Liver (tissue), 9 donors: ENCODE results near the gene TBC1D1. TPM values are rescaled to one million over a fixed set of nuclear protein-coding genes. Genes with fewer than 3 reads are reported as not detected.
A peak's percentile ranks its signal among the peaks of the same experiment; 100 is the strongest.

Source experiments
- DNase-seq: peaks from one replicate; pipeline ENCODE4 v3.0.0-alpha.2; 2017; ENCODE audit warnings: low spot score
- H3K27ac ChIP-seq, 2 donors: one replicate each; pipeline ENCODE4 v1.7.0; 2013; ENCODE audit warnings: inconsistent platforms in 2 of 2, low read length in 2 of 2, control low read depth in 1 of 2, low read depth in 1 of 2, mild to moderate bottlenecking in 1 of 2
- H3K27me3 ChIP-seq, 4 donors: one replicate each; pipeline versions ENCODE4 v1.6.1 to v1.7.0; 2013; ENCODE audit warnings: low read length in 3 of 4, inconsistent platforms in 1 of 4, mild to moderate bottlenecking in 1 of 4, moderate library complexity in 1 of 4; ENCODE audit not compliant: control insufficient read depth in 4 of 4, insufficient read depth in 4 of 4
- H3K36me3 ChIP-seq, 4 donors: one replicate each; pipeline versions ENCODE4 v1.6.1 to v1.7.0; 2013; ENCODE audit warnings: low read length in 3 of 4, mild to moderate bottlenecking in 3 of 4, low read depth in 1 of 4, moderate library complexity in 1 of 4; ENCODE audit not compliant: control insufficient read depth in 4 of 4, insufficient read depth in 3 of 4
- H3K4me1 ChIP-seq, 4 donors: one replicate each; pipeline versions ENCODE4 v1.6.1 to v1.7.0; 2013; ENCODE audit warnings: low read length in 3 of 4, mild to moderate bottlenecking in 3 of 4, moderate library complexity in 1 of 4; ENCODE audit not compliant: control insufficient read depth in 4 of 4, insufficient read depth in 4 of 4
- H3K4me3 ChIP-seq, 3 donors: one replicate each; pipeline versions ENCODE4 v1.6.1 to v1.7.0; 2013; ENCODE audit warnings: low read length in 3 of 3, control low read depth in 1 of 3, low read depth in 1 of 3, mild to moderate bottlenecking in 1 of 3
- H3K9ac ChIP-seq, 2 donors: one replicate each; pipeline ENCODE4 v1.7.0; 2013; ENCODE audit warnings: low read length in 2 of 2, mild to moderate bottlenecking in 2 of 2, moderate library complexity in 2 of 2, control low read depth in 1 of 2, low read depth in 1 of 2
- H3K9me3 ChIP-seq, 4 donors: one replicate each; pipeline versions ENCODE4 v1.6.1 to v1.7.0; 2013; ENCODE audit warnings: low read length in 3 of 4; ENCODE audit not compliant: control insufficient read depth in 4 of 4
- EGR1 ChIP-seq, 2 donors: IDR thresholded peaks; 2 replicates each; pipeline ENCODE4 v1.6.1; 2016 to 2018; ENCODE audit warnings: antibody characterized with exemption in 2 of 2, low read depth in 2 of 2
- FOXA1 ChIP-seq: IDR thresholded peaks from 2 replicates; pipeline ENCODE4 v1.6.1; 2016; ENCODE audit warnings: antibody characterized with exemption
- FOXA2 ChIP-seq: IDR thresholded peaks from 2 replicates; pipeline ENCODE4 v1.6.1; 2016; ENCODE audit warnings: antibody characterized with exemption
- GABPA ChIP-seq, 2 donors: IDR thresholded peaks in 1 of 2; conservative IDR thresholded peaks in 1 of 2; 2 replicates each; pipeline ENCODE4 v1.6.1; 2016; ENCODE audit warnings: antibody characterized with exemption in 2 of 2, mild to moderate bottlenecking in 1 of 2, moderate library complexity in 1 of 2
- HNF4A ChIP-seq, 2 donors: conservative IDR thresholded peaks; 2 replicates each; pipeline ENCODE4 v1.6.1; 2016; ENCODE audit warnings: antibody characterized with exemption in 2 of 2, mild to moderate bottlenecking in 2 of 2
- HNF4G ChIP-seq: IDR thresholded peaks from 2 replicates; pipeline ENCODE4 v1.6.1; 2016; ENCODE audit warnings: antibody characterized with exemption
- MAX ChIP-seq: IDR thresholded peaks from 2 replicates; pipeline ENCODE4 v1.6.1; 2016; ENCODE audit warnings: antibody characterized with exemption
- NR2F2 ChIP-seq: IDR thresholded peaks from 2 replicates; pipeline ENCODE4 v1.6.1; 2016; ENCODE audit warnings: antibody characterized with exemption
- RAD21 ChIP-seq, 2 donors: IDR thresholded peaks; 2 replicates each; pipeline ENCODE4 v1.6.1; 2016; ENCODE audit warnings: antibody characterized with exemption in 2 of 2, mild to moderate bottlenecking in 2 of 2
- RXRA ChIP-seq, 2 donors: IDR thresholded peaks; 2 replicates each; pipeline ENCODE4 v1.6.1; 2017 to 2018; ENCODE audit warnings: antibody characterized with exemption in 2 of 2, mild to moderate bottlenecking in 1 of 2
- SP1 ChIP-seq: IDR thresholded peaks from 2 replicates; pipeline ENCODE4 v1.6.1; 2018; ENCODE audit warnings: antibody characterized with exemption, mild to moderate bottlenecking
- YY1 ChIP-seq: IDR thresholded peaks from 2 replicates; pipeline ENCODE4 v1.6.1; 2016; ENCODE audit warnings: antibody characterized with exemption, mild to moderate bottlenecking
- ZBTB33 ChIP-seq: IDR thresholded peaks from 2 replicates; pipeline ENCODE4 v1.6.1; 2016; ENCODE audit warnings: antibody characterized with exemption
- WGBS: extraction: QIAGEN DNeasy Blood & Tissue Kit; methylation state at CpG from one replicate; pipeline ENCODE4 v1.1.7; 2013; 5-methylcytosine and 5-hydroxymethylcytosine counted together
- polyA plus RNA-seq, 2 donors: library from polyadenylated mRNA; stranded (reverse) in 1 of 2; unstranded in 1 of 2; fragments of 200-250 nt in 1 of 2; fragments of >200 nt in 1 of 2; fragmentation: Nextera tagmentation in 1 of 2; extraction: Ambion mirVana in 1 of 2; gene quantifications; one replicate each; pipeline versions ENCODE4 v1.2.1 to v1.2.3, GENCODE V29; 2013 to 2015
- total RNA-seq, 2 donors: library from RNA; depleted of rRNA; stranded (reverse); fragments of >200 nt; gene quantifications; one replicate each; pipeline ENCODE4 v1.2.3, GENCODE V29; 2014
- donor health status: healthy.
- donor health status: healthy.
- donor health status: healthy.
- donor health status: healthy.
- donor health status: healthy.

Gene TBC1D1
- total and polyA plus RNA-seq, 4 donors = 15.6 to 41.4 (median 20.9) TPM

GRCh38 chr4:38099020-38099600, 208.2 kb downstream of the TBC1D1 start:
- no peaks in the 10 kb centered on the region for H3K4me1 ChIP-seq
- H3K36me3 ChIP-seq = peaks cover 0 to 22% (median 9%) of the 10 kb centered on the region in 4 donors
- H3K9ac ChIP-seq = no peak overlapping the region
- H3K4me3 ChIP-seq = no peak overlapping the region
- WGBS = 94% methylated on average over 4 of the region's 4 CpGs
- no peaks in the 10 kb centered on the region for H3K27me3 ChIP-seq
- TF ChIP-seq ZBTB33 (no peak), FOXA1 (no peak), NR2F2 (no peak)
- DNase-seq = no peak
- peak overlapping the region in 1 of 2 donors; percentile 43 for H3K27ac ChIP-seq
- H3K9me3 ChIP-seq = no peaks in the 10 kb centered on the region

- Histone ChIP-seq H3K4me3 (no peak overlapping the region), H3K9me3 (no peaks in the 10 kb centered on the region), H3K27ac (peak overlapping the region in 1 of 2 donors; percentile 43), H3K4me1 (no peaks in the 10 kb centered on the region), H3K9ac (no peak overlapping the region), H3K36me3 (peaks cover 0 to 22% (median 9%) of the 10 kb centered on the region in 4 donors), H3K27me3 (no peaks in the 10 kb centered on the region)
- WGBS = 91% methylated on average over 3 of the region's 3 CpGs
- no peak for DNase-seq
- TF ChIP-seq HNF4G (no peak), RXRA (IDR thresholded peaks at IDR 0.05) (peak in 1 of 2 donors; percentile 12)
These were observed 209.1 kb downstream of the TBC1D1 start for GRCh38 chr4:38099908-38100407.

GRCh38 chr4:38100474-38101255, 209.8 kb downstream of the TBC1D1 start:
- WGBS = 96% methylated on average over 5 of the region's 5 CpGs
- Histone ChIP-seq H3K27me3 (no peaks in the 10 kb centered on the region), H3K4me1 (no peaks in the 10 kb centered on the region), H3K36me3 (peaks cover 0 to 26% (median 9%) of the 10 kb centered on the region in 4 donors), H3K27ac (no peak overlapping the region), H3K9me3 (no peaks in the 10 kb centered on the region), H3K4me3 (no peak overlapping the region), H3K9ac (no peak overlapping the region)
- TF ChIP-seq NR2F2 (no peak), YY1 (no peak), ZBTB33 (no peak), RXRA (IDR thresholded peaks at IDR 0.05) (no peak), FOXA1 (no peak), GABPA (IDR thresholded peaks at IDR 0.05 in 1 of 2, conservative IDR thresholded peaks at IDR 0.05 in 1 of 2) (no peak), EGR1 (IDR thresholded peaks at IDR 0.05; ENCODE audit: low read depth in 2 of 2) (no peak), FOXA2 (no peak), SP1 (no peak), HNF4G (no peak), HNF4A (conservative IDR thresholded peaks at IDR 0.05) (no peak), RAD21 (IDR thresholded peaks at IDR 0.05) (no peak), MAX (no peak)
- no peak for DNase-seq
